Osteoblast (primary cell): ENCODE results near the gene PIM1. TPM values are rescaled to one million over a fixed set of nuclear protein-coding genes. Genes with fewer than 3 reads are reported as not detected.
"Not testable (repeated sequence)": the region's sequence is repeated elsewhere in the genome, so short reads cannot be mapped to it uniquely, and the experiment has no call there.

Source experiments
- DNase-seq: peaks from one replicate; pipeline ENCODE4 v3.0.0; 2011; ENCODE audit warnings: low spot score, mixed read lengths; ENCODE audit not compliant: insufficient read length; ENCODE audit errors: missing footprints
- H2AFZ ChIP-seq: 2 replicates; pipeline ENCODE4 v1.6.0; 2011; ENCODE audit warnings: mild to moderate bottlenecking, low read length
- H3K27ac ChIP-seq: 2 replicates; pipeline ENCODE4 v1.5.1; 2011; ENCODE audit warnings: mild to moderate bottlenecking, low read depth, low read length, moderate library complexity
- H3K27me3 ChIP-seq: 2 replicates; pipeline ENCODE4 v1.6.0; 2012; ENCODE audit warnings: mild to moderate bottlenecking, control low read depth, inconsistent platforms, low read length, moderate library complexity; ENCODE audit not compliant: insufficient read depth
- H3K36me3 ChIP-seq: 2 replicates; pipeline ENCODE4 v1.5.1; 2011; ENCODE audit warnings: mild to moderate bottlenecking, low read length, control low read depth, moderate library complexity; ENCODE audit not compliant: insufficient read depth
- H3K4me1 ChIP-seq: 2 replicates; pipeline ENCODE4 v1.5.1; 2011; ENCODE audit warnings: mild to moderate bottlenecking, low read length, control low read depth, moderate library complexity; ENCODE audit not compliant: insufficient read depth
- H3K4me2 ChIP-seq: 2 replicates; pipeline ENCODE4 v1.6.0; 2011; ENCODE audit warnings: mild to moderate bottlenecking, low read length; ENCODE audit not compliant: insufficient read depth
- H3K4me3 ChIP-seq: fragments of 200-600 bp; sonication (generic); 3 replicates; pipeline ENCODE4 v1.5.1; 2012; ENCODE audit warnings: mild to moderate bottlenecking, low read length, inconsistent platforms; ENCODE audit not compliant: insufficient read depth
- H3K79me2 ChIP-seq: 2 replicates; pipeline ENCODE4 v1.6.0; 2012; ENCODE audit warnings: mild to moderate bottlenecking, low read length, control low read depth, inconsistent platforms; ENCODE audit not compliant: insufficient read depth
- H3K9me3 ChIP-seq: 2 replicates; pipeline ENCODE4 v1.5.1; 2011; ENCODE audit warnings: low read depth, low read length, control low read depth
- H4K20me1 ChIP-seq: 2 replicates; pipeline ENCODE4 v1.6.0; 2012; ENCODE audit warnings: mild to moderate bottlenecking, low read length, control low read depth; ENCODE audit not compliant: insufficient read depth
- CTCF ChIP-seq: IDR thresholded peaks from 2 replicates; pipeline ENCODE4 v1.5.1; 2011; ENCODE audit warnings: mild to moderate bottlenecking, low read depth, low read length, moderate library complexity; ENCODE audit errors: extremely low read depth
- total RNA-seq: library from RNA; depleted of rRNA; stranded (reverse); fragments of >200 nt; gene quantifications from 2 replicates; pipeline ENCODE4 v1.2.3, GENCODE V29; 2012

The PIM1 gene
- total RNA-seq, 1 donor = 14.8 TPM

- H3K4me1 ChIP-seq = no peaks in the 10 kb centered on the region
- H3K9me3 ChIP-seq = no peaks in the 10 kb centered on the region
- peaks cover 1% of the 10 kb centered on the region for H3K79me2 ChIP-seq
- no peak overlapping the region for H2AFZ ChIP-seq
- no peak for DNase-seq
- peaks cover 13% of the 10 kb centered on the region for H4K20me1 ChIP-seq
- H3K27ac ChIP-seq = no peak overlapping the region
- H3K27me3 ChIP-seq = no peaks in the 10 kb centered on the region
- H3K4me2 ChIP-seq = no peak overlapping the region
- H3K4me3 ChIP-seq = no peak overlapping the region
- H3K36me3 ChIP-seq = peaks cover 28% of the 10 kb centered on the region
- TF ChIP-seq CTCF = no peak
Measured at GRCh38 chr6:37177935-37178517, 8.1 kb downstream of the PIM1 start.

GRCh38 chr6:37180075-37180474, 10.1 kb downstream of the PIM1 start:
- peaks cover 8% of the 10 kb centered on the region for H3K36me3 ChIP-seq
- peaks cover 1% of the 10 kb centered on the region for H4K20me1 ChIP-seq
- DNase-seq = no peak
- no peak overlapping the region for H3K4me3 ChIP-seq
- TF ChIP-seq CTCF = no peak
- H3K9me3 ChIP-seq = no peaks in the 10 kb centered on the region
- H3K27me3 ChIP-seq = no peaks in the 10 kb centered on the region
- H3K4me2 ChIP-seq = no peak overlapping the region
- H3K4me1 ChIP-seq = no peaks in the 10 kb centered on the region
- H2AFZ ChIP-seq = no peak overlapping the region
- no peaks in the 10 kb centered on the region for H3K79me2 ChIP-seq
- H3K27ac ChIP-seq = no peak overlapping the region

GRCh38 chr6:37180610-37181009, 10.7 kb downstream of the PIM1 start:
- not testable (repeated sequence) for H3K79me2 ChIP-seq, H3K4me3 ChIP-seq, H3K27me3 ChIP-seq

GRCh38 chr6:37182736-37183590, 13.0 kb downstream of the PIM1 start:
- H3K27me3 ChIP-seq = no peaks in the 10 kb centered on the region
- no peaks in the 10 kb centered on the region for H3K79me2 ChIP-seq
- H4K20me1 ChIP-seq = no peaks in the 10 kb centered on the region
- peak; percentile 51 for DNase-seq
- no peak overlapping the region for H2AFZ ChIP-seq
- no peak for TF ChIP-seq CTCF
- no peaks in the 10 kb centered on the region for H3K4me1 ChIP-seq
- H3K4me3 ChIP-seq = no peak overlapping the region
- no peaks in the 10 kb centered on the region for H3K9me3 ChIP-seq
- H3K27ac ChIP-seq = no peak overlapping the region
- no peaks in the 10 kb centered on the region for H3K36me3 ChIP-seq
- H3K4me2 ChIP-seq = no peak overlapping the region

More at GRCh38 chr6:37180610-37181009, 10.7 kb downstream of the PIM1 start:
- H3K4me2 ChIP-seq, H3K27ac ChIP-seq, H3K4me1 ChIP-seq, H4K20me1 ChIP-seq, DNase-seq, H2AFZ ChIP-seq, H3K36me3 ChIP-seq, H3K9me3 ChIP-seq: not testable (repeated sequence)

GRCh38 chr6:37185949-37186720, 16.2 kb downstream of the PIM1 start:
- H3K36me3 ChIP-seq, H4K20me1 ChIP-seq, H3K27me3 ChIP-seq, DNase-seq, H3K27ac ChIP-seq, H3K9me3 ChIP-seq, H3K4me3 ChIP-seq, H3K79me2 ChIP-seq, H3K4me1 ChIP-seq, H3K4me2 ChIP-seq, H2AFZ ChIP-seq: not testable (repeated sequence)
